Ishikawa (cell line): ENCODE results near the gene TP53BP2.

Experiments
- CEBPB ChIP-seq: IDR thresholded peaks from 2 replicates; pipeline ENCODE4 v1.6.1; 2012
- CREB1 ChIP-seq: IDR thresholded peaks from 2 replicates; pipeline ENCODE4 v1.6.1; 2012; ENCODE audit warnings: low read depth
- EGR1 ChIP-seq: IDR thresholded peaks from 2 replicates; pipeline ENCODE4 v1.6.1; 2012
- EP300 ChIP-seq: IDR thresholded peaks from 2 replicates; pipeline ENCODE4 v1.6.1; 2012; ENCODE audit warnings: borderline replicate concordance
- FOXM1 ChIP-seq: IDR thresholded peaks from 2 replicates; pipeline ENCODE4 v1.6.1; 2012; ENCODE audit warnings: low read depth, borderline replicate concordance
- NFIC ChIP-seq: IDR thresholded peaks from 2 replicates; pipeline ENCODE4 v1.6.1; 2012
- RAD21 ChIP-seq: IDR thresholded peaks from 2 replicates; pipeline ENCODE4 v1.6.1; 2012; ENCODE audit warnings: low read depth
- TAF1 ChIP-seq: IDR thresholded peaks from 2 replicates; pipeline ENCODE4 v1.6.1; 2012; ENCODE audit warnings: low read depth, mild to moderate bottlenecking
- TCF12 ChIP-seq: IDR thresholded peaks from 2 replicates; pipeline ENCODE4 v1.6.1; 2012; ENCODE audit warnings: low read depth
- TEAD4 ChIP-seq: IDR thresholded peaks from 2 replicates; pipeline ENCODE4 v1.6.1; 2012
- YY1 ChIP-seq: IDR thresholded peaks from 2 replicates; pipeline ENCODE4 v1.6.1; 2012; ENCODE audit warnings: low read depth
- ZBTB7A ChIP-seq: IDR thresholded peaks from 2 replicates; pipeline ENCODE4 v1.6.1; 2012; ENCODE audit warnings: low read depth
- TF ChIP-seq, protein P1 (sequence below): IDR thresholded peaks from 2 replicates; pipeline ENCODE4 v1.6.1; 2012
- TF ChIP-seq, protein P2 (sequence below): IDR thresholded peaks from 2 replicates; pipeline ENCODE4 v1.6.1; 2012; ENCODE audit warnings: low read depth, mild to moderate bottlenecking
- TF ChIP-seq, protein P3 (sequence below): IDR thresholded peaks from 2 replicates; pipeline ENCODE4 v1.6.1; 2012

TP53BP2 gene

GRCh38 chr1:223853275-223853674 is 7.5 kb upstream of the TP53BP2 start:
- TF ChIP-seq CEBPB, result no peak
- no peak for TF ChIP-seq ZBTB7A
- no peak for TF ChIP-seq TAF1

GRCh38 chr1:223852337-223852736 is 6.6 kb upstream of the TP53BP2 start:
- TF ChIP-seq RAD21 (no peak), TAF1 (no peak), CREB1 (no peak), TEAD4 (no peak), NFIC (no peak), FOXM1 (no peak), ZBTB7A (no peak), TCF12 (no peak), EP300 (no peak), CEBPB (no peak), EGR1 (no peak), YY1 (no peak)
- TF ChIP-seq, protein P1, sequence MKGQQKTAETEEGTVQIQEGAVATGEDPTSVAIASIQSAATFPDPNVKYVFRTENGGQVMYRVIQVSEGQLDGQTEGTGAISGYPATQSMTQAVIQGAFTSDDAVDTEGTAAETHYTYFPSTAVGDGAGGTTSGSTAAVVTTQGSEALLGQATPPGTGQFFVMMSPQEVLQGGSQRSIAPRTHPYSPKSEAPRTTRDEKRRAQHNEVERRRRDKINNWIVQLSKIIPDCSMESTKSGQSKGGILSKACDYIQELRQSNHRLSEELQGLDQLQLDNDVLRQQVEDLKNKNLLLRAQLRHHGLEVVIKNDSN, result no peak
- TF ChIP-seq, protein P2, sequence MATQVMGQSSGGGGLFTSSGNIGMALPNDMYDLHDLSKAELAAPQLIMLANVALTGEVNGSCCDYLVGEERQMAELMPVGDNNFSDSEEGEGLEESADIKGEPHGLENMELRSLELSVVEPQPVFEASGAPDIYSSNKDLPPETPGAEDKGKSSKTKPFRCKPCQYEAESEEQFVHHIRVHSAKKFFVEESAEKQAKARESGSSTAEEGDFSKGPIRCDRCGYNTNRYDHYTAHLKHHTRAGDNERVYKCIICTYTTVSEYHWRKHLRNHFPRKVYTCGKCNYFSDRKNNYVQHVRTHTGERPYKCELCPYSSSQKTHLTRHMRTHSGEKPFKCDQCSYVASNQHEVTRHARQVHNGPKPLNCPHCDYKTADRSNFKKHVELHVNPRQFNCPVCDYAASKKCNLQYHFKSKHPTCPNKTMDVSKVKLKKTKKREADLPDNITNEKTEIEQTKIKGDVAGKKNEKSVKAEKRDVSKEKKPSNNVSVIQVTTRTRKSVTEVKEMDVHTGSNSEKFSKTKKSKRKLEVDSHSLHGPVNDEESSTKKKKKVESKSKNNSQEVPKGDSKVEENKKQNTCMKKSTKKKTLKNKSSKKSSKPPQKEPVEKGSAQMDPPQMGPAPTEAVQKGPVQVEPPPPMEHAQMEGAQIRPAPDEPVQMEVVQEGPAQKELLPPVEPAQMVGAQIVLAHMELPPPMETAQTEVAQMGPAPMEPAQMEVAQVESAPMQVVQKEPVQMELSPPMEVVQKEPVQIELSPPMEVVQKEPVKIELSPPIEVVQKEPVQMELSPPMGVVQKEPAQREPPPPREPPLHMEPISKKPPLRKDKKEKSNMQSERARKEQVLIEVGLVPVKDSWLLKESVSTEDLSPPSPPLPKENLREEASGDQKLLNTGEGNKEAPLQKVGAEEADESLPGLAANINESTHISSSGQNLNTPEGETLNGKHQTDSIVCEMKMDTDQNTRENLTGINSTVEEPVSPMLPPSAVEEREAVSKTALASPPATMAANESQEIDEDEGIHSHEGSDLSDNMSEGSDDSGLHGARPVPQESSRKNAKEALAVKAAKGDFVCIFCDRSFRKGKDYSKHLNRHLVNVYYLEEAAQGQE, result no peak
- TF ChIP-seq, protein P3, sequence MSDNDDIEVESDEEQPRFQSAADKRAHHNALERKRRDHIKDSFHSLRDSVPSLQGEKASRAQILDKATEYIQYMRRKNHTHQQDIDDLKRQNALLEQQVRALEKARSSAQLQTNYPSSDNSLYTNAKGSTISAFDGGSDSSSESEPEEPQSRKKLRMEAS, result no peak

DNA sequence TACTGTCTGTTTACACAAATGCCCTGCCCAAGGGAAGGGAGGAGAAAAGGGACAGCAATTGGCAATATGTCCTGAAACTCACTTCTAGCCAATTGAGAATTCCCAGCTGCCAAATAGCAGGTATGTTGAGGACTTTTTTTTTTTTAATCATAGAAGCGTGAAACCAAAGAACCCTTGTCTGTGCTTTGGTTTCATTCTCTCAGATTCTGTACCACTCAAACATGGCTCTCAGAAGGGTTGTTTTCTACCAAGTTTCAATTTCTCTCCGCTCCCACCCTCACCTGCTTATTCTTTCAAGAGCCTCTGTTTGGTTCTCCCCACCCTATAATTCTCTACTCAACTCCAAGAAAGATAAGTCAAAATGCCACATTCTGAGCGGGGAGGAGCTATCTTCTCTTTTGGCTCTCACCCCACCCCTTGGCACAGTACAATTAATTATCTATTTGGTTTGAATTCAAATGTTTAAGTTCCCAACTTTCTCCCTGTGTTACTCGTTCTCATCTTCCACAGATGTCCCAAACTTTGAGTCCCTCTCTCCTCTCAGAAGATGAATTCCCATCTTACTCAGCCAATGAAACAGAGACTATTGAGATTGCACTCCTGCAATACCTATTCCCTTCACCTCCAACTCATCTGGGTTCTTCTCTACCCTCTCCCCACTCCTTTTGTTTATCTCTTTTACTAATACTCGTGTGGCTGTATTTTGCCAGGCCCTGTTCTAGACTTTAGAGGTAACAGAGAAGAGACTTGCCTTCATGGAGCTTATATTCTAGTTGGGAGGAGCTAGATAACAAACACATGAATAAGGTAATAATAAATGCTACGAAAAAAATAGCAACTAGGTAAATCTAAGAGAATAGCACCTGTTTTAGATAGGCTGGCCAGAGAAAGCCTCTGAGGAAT is 3.9 kb upstream of the TP53BP2 start:
- TF ChIP-seq TEAD4 (no peak), CEBPB (no peak), CREB1 (no peak), EGR1 (no peak), NFIC (no peak)
- TF ChIP-seq, protein P3, result no peak
- TF ChIP-seq, protein P2, result no peak

DNA sequence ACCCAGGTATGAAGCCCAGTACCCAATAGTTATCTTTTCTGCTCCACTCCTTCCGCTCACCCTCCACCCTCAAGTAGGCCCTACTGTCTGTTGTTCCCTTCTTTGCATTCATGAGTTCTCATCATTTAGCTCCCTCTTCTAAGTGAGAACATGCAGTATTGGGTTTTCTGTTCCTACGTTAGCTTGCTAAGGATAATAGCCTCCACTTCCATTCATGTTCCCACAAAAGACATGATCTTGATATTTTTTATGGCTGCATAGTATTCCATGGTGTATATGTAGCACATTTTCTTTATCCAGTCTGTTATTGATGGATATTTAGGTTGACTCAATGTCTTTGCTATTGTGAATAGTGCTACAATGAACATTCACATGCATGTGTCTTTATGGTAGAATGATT is 2.8 kb upstream of the TP53BP2 start:
- TF ChIP-seq, protein P3, result no peak
- TF ChIP-seq RAD21 (no peak), TCF12 (no peak), EP300 (no peak), EGR1 (no peak), FOXM1 (no peak), TEAD4 (no peak), ZBTB7A (no peak), CEBPB (no peak), NFIC (no peak), TAF1 (no peak), CREB1 (no peak), YY1 (no peak)
- TF ChIP-seq, protein P1, result no peak
- TF ChIP-seq, protein P2, result no peak
